GM21619 (cell line): ENCODE measurements around the gene ANKS1A.

Experiments
- ATAC-seq: cut with Tn5 transposase; IDR thresholded peaks from one replicate; pipeline ENCODE4 v1.9.1; 2021; ENCODE audit not compliant: unreplicated experiment

The ANKS1A gene

DNA sequence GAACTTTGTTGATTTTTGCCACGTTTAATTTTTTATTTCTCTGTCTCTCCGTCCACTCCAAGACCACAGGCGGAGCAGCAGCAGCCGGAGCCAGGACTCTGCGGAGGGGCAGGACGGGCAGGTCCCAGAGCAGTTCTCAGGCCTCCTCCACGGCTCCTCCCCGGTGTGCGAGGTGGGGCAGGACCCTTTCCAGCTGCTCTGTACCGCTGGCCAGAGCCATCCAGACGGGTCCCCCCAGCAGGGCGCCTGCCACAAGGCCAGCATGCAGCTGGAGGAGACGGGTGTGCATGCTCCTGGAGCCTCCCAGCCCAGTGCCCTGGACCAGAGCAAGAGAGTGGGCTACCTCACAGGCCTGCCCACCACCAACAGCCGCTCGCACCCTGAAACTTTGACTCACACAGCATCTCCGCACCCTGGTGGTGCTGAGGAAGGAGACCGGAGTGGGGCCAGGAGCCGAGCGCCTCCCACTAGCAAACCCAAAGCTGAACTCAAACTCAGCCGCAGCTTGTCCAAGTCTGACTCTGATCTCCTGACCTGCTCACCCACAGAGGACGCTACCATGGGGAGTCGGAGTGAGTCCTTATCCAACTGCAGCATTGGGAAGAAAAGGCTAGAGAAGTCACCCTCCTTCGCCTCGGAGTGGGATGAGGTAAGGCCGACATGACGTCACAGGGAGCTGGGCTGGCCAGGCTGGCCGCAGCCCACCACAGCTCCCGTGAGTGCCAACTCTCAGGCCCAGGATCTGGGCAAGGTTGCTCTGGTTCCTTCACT is 128.5 kb downstream of the ANKS1A start:
- no peak for ATAC-seq

DNA sequence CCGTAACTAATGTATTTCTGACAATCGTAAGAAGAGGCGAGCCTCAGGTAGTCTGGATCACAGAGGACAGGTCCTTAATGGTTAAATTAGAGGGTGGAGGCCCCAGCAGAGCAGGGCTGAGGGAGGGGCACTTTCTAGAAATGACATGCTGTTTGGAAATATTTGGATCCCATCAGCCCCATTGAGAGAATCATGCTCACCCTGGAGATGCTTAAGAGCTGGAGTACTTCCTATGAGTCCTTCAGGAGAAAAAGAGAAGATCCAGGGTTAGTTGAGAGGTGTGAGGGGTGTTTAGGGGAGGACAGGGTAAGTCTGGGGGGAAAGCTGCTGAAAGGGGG is 129.1 kb downstream of the ANKS1A start:
- no peak for ATAC-seq

DNA sequence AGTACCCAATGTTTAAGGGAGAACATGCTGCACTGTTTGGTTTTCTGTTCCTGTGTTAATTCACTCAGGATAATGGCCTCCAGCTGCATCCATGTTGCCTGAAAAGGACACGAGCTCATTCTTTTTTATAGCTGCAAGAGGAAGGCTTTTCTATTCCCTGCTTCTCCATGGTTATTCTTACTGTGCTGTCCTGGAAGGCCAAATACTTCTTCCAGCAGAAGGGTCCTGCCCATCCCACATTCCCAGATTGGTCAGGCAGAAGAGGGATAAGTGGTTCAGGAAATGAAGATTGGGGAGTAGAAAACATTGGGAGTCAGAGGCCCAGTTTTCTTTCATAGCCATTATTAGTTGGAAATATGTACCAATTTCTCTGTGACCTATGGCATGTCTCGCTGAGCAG is 129.7 kb downstream of the ANKS1A start:
- ATAC-seq, result no peak

DNA sequence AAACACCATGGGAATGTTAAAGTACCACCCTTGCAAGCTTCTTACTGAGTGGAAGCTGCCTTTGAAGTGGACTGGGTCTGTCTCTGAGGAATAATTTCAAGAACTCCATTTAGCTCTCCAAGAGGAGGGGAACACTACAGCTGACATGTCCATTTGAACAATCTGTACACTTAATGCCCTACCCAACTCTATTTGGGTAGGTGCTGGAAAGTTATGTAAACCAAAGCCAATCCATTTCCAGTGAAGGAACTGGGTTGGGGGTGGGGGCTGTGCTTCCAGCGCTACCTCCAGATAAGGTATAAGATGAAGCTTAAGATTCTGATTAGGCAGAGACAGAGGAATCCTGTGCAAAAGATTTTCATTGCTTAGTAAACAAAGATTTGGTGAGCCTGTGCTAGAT is 130.1 kb downstream of the ANKS1A start:
- no peak for ATAC-seq

DNA sequence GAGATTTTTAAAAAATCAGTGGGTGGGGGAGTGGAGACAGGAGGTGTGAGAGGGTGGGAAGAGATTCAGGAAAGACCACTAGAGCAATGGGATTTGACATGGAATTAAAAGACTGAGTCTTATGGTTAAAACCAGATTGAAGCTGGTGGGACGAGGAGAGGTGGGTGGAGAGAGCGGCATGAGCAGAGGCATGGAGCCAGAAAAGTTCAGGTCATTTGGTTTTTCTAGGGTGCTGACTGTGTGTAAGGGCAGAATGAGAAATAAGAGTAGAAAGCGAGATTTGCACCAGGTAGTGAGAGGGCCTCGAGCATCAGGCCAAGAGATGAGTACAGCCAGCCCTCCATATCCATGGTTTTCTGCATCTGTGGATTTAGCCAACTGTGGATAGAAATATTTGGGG is 130.8 kb downstream of the ANKS1A start:
- ATAC-seq, result no peak

DNA sequence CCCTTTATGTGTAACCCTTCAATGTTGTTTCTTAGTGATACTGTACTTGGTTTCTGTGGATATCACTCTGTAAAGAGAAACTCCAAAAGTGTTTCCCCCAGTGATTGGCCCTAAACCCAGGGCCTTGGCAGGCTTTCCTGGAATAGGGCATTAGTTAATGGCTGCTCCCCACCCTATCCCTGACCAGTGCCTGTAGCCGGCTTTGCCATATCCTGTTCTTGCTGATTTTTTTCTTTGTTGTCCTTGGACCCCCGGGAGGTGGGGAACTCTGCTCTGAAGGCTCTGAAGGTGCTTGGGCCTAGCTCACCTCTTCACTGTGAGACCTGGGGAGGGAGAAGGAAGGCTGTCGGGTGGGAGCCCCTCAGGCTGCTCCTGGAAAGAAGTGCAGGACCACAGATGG is 131.9 kb downstream of the ANKS1A start:
- ATAC-seq, result no peak

DNA sequence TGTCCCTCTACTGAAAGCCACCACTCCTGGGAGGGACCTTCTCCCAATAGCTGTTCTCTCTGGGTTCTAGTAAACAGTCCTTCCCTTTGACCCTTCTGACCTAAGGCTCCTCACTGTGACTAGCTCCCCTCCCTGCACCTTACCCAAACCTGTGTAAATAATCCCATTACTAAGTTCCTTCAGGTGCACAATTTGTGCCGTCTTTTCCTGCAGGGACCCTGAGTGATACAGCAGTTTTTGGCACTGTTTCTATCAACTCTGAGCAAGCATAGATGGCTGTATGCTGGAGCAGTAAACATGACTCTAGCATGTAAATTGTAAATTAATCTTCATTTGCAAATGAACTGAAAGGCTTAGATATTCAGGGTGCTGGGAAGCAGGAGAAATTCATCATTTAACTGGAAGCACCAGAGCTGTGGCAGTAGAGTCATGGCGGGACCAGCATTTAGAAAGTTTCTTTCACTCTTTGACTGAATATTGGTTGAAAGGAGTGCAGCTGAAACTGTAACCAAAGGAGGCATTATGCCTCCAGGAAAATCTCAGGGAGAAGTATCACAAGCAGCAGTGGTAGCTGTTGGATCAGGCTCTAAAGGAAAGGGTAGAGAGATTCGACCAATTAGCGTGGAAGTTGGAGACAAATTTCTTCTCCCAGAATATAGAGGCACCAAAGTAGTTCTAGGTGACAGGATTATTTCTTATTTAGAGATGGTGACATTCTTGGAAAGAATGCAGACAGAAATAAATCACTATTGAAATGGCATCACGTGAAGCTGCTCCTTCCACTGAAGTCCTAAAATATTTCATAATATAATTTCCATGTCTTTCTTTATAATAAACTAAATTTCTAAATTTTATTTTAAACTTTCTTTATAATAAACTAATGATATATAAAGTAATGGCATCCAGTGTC is 134.3 kb downstream of the ANKS1A start:
- no peak for ATAC-seq

DNA sequence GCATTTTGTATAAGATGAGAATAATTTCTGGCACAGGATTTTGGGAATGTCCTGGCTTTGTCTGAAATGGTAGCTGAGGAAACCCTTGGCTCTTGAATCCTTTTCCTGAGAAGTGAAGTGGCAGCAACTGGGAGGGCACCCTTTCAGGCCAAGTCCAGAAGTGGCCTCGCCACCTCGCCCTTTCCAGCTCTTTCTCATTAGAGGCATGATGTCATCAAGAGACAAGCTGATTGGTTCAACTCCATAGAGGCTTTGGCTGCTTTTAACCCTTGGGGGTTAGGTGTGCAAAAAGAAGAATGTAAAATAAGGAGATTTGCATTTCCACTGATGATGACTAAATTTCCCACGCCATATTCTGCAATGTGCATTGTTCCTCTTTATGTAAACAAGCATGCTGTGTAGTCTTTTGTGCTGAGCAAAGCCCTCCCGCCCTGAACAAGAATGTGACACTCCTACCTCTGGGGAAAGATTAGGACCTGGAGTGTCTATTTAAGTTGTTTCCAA is 135.5 kb downstream of the ANKS1A start:
- no peak for ATAC-seq

DNA sequence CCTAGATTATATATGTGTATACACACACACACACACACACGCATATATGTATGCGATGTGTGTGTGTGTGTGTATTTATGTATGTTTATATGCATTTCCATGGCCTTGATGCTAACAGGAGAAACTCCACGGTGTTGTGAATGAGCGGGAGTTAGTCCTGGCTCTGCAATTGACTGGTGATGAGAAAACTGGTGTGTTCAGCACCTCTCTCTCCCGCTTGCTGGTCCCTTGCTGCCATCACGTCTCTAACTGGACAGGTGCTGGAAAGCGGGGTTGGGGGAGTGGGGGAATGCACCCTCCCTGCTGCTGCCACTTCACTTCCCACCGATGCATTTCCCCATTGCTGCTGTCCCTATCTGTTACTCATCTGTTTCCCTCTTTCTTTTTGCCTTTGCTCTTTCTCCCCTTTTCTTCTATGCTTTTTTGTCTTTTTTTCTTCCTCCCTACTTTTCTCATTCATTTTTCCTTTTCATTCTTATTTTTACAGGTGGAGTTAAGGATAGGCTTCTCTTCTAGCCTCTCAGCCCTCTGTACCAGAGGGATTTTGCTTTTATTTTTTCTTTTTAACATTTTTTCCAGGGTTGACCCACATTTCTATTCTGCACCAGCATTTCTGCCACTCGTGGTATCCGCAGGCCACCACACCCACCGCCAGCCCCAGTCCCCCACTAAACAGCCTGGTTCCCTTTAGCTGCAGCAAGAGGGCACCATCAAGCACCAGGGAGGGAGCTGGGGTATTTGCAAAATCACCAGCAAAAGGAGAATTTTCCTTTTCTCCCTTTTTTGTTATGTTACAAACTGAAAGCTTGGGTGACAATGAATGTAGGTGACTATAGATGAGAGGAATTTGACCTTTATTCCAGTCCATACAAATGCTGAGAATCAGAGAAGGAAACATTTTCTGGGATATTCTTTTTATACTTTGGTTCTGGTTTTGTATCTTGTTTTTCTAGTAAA is 136.5 kb downstream of the ANKS1A start:
- ATAC-seq, result no peak

DNA sequence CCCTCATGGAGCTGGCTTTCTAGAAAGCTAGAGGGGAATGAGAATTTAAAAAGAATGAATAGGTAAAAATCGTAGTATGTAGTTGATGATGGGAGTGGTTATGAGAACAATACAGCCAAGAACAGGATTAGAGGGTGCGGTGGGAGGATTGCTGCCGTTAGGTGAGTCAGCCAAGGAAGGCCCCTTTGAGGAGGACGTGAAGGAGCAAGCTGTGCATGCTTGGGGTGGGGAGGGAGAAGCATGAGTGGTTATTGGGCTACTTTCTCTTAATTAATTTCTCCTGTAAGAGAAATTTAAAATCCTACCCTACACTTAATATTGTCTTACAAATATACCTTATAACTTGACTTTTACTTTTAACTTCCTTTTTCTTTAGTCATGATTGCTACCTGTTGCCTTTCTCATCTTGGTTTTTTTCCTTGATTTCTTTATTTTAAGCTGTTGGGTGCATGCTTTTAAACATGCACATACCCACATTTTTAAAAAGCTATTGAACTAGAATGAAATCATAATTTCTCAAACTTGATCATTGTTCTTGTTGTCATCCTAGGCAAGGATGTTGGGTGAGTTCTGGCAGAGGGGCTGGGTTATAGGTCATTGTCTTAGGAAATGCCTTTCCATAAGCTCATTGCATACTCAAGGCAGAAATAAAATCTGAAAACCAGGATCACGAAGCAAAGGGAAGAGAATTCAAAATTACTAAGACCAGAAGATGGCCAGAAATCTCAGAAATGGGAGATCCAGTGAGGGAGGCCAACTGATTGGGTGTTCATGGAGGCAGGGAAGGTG is 137.6 kb downstream of the ANKS1A start:
- ATAC-seq, result no peak

DNA sequence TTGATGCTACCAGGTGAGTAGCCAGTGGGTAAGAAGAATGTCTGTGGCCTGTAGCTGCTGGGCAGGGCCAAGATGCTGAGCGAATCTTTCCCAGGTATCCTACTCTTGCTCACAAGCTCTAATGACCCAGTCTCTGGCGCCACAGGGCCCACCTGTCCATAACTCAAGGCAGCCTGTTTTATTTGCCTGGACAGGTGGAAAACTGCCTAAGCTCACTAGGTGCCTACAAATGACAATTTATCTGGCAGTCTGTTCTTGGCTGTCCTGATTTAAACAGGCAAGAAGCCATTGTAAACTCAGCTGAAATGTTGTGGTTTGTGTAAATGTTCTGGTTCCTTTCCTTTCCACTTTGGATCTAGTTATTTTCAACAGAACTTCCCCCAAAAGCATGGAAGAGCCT is 138.8 kb downstream of the ANKS1A start:
- no peak for ATAC-seq

DNA sequence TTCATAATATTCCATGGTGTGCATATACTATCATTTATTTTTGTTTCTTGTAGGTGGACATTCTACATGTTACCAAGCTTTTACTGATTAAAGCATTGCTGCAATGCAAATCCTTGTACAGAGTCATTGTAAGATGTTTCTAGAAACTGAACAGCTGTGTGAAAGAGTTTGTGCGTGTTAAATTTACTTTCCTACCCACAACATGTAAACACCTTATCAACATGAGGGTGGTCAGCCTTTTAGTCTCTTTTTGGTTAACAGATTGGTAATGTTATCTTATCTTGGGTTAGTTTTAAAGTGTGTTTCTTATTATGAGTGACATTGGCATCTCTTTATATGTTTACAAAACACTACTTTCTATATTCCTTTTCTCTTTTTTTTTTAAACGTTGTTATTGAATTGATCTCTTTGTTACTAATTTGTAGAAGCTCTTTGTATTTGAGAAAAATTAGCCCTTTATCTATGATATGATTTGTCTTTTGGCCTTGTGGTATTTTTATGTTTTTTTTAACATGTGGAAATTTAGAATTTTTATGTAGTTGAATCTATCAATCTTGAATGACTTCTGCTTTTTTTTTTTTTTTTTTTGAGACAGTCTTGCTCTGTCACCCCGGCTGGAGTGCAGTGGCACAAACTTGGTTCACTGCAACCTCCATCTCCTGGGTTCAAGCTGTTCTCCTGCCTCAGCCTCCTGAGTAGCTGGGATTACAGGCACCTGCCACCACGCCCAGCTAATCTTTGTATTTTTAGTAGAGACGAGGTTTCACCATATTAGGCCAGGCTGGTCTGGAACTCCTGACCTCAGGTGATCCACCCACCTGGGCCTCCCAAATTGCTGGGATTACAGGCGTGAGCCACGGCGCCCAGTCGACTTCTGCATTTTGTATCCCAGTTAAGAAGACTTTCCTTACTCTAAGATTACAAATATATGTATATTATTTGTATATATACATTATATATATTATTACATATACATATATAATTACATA is 140.0 kb downstream of the ANKS1A start:
- ATAC-seq, result no peak

DNA sequence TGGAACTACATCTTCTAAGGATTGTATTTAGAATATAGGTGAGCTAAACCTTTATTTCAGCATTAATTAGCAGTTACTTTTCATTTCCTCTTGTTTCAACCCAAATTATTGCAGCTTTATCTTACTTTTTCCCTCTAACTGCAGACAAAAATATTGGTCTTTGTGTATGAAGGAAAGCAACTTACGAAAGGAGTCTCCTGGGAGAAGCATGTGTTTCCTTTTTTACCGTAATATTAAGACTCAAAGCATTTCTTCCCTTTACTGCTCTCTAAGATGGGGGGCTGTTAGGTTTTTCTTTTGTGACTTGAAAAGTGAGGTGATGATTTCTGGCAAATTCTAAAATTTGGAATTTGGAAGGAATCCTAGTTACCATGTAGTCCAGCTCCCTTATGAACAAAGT is 141.0 kb downstream of the ANKS1A start:
- no peak for ATAC-seq

DNA sequence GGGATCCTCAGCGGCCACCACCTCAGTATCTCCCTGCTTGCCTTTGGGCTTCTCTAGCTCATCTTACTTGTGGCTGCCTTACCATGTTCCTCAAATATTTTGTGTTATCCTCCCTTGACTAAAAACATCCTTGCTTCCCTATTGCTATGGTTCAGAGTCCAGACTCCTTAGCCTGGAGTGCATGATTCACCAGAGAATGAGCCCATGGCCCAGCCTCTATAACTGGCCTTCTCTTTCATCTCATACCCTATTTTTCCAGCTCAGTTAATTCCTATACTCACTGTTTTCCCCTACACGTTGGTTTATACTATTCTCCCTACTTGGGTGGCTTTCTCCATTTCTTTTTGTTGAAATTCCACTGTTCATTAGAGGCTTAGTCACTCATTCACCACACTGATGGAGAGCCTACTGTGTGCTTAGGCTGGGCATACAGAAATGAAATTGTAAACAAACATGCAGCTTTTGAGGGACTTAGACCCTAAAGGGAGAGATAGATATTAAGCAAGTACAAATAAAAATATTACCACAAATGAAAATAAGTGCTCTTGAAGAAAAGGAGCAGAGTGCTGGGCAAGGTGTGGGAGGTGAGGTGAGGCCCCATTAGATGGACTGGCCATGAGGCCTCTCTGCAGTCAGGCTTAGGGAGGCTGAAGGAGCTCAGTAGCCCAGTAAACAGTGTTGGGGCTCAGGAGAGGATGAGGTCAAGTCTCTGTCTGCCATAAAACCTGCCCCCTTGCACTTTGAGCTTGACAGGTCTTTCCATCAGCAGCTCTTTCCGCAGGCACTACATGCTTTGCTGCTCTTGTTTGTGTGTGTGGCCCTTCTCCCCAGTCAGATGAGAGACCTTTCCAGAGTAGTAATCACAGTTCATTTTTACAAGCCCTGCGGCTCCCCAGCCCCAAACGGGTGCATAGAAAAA is 142.8 kb downstream of the ANKS1A start:
- no peak for ATAC-seq

DNA sequence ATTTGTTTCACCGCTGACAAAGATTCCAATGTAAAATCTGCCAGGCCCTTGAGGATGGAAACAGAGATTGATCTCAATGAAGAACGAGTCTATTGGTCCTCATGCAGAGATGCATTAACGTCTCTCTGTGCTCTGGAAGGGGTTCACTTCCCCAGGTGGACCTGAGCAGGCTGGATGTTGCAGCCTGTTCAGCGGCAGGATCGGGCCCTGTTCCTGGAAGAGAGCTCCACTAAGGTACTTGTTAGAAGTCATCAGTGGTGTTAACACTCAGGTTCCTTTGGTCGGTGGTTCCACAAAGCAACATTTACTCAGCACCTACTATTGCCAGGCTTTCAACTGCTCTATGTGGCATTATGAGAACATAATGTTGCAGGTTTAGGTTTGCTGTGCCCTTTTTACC is 144.6 kb downstream of the ANKS1A start:
- ATAC-seq, result no peak

DNA sequence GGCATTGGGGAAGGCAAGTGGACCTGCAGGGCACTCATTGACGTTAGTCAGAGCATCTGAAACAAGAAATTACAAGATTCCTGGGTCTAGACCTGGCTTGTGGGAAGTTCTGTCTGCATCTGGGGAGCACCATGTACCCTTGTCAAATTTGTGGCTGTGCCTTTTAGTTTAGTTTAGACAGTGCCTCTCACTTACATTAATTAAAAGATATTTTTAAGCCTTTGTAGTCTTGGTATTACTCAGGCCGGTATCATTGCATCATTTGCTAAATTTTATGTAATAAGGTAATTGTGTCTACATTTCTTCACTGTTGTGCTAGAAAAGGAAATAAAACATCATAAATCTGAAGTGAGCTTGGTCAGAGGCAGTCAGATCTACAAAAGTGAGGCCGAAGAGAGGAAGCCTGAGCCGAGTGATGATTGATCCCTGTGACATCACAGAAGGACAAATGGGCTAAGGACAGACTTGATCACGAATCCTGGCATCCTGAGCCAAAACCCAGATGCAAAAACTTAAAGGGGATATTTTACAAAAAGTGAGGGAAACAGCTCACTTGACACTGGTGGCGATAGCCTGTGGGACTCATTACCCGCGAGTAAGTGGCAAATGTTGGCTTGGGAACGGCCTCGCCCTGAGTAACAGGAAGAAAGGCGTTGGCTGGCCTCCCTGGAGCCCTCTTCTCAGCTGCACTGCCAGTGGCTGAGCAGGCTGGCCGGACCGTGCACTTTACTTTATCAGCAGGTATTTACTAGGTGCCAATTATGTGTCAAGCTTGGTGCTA is 145.5 kb downstream of the ANKS1A start:
- ATAC-seq, result no peak

DNA sequence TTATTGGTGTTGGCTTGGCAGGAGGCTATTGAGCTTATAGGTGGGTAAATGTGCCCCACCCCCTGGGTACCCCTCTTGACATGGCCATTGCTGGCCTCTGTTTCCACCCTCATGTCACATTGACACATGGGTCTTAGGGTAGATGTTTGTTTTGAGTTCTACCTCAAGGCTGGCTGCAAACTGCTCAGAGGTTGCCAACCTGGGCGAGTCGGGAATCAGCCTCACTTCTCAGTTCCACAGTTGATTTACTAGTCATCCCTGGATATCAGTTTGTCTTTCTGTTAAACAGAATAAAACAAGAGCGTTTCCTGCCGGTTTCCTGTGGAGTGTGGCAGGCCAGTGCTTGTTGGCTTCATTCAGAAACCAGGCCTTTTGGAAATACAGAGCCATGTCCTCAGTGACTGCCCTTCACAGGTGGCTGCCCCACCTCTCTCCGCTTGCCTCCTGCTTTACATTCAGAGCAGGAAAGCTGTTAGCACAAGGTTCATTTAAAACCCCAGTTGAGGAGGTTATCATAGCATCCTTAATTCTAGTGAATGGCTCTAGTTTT is 146.5 kb downstream of the ANKS1A start:
- ATAC-seq, result no peak
